Body of pancreas (tissue), 4 donors: Measurements from ENCODE around the gene TMEM106C.

ENCODE experiments used
- CTCF ChIP-seq, 7 experiments: fragments of 450-650 bp in 4 of 7; fragments of 200-600 bp in 3 of 7; sonication (generic) in 3 of 7; IDR thresholded peaks; one replicate each; pipeline ENCODE4 v1.5.1; 2016 to 2019; ENCODE audit warnings: antibody characterized with exemption in 7 of 7
- POLR2A ChIP-seq, 3 donors: fragments of 450-650 bp; IDR thresholded peaks; one replicate each; pipeline ENCODE4 v1.6.1; 2016; ENCODE audit warnings: antibody characterized with exemption in 3 of 3, mild to moderate bottlenecking in 2 of 3

- TF ChIP-seq CTCF (IDR thresholded peaks at IDR 0.05) (no peak), POLR2A (IDR thresholded peaks at IDR 0.05) (no peak)
Observed at GRCh38 chr12:47977046-47977771, 13.8 kb downstream of the TMEM106C start.
